Kidney epithelial cell (primary cell): ENCODE data around the gene RAI14. TPM values are rescaled to one million over a fixed set of nuclear protein-coding genes. Genes with fewer than 3 reads are reported as not detected.

Experiments used
- DNase-seq: peaks from one replicate; pipeline ENCODE4 v3.0.0-alpha.2; 2010; ENCODE audit warnings: low read depth
- H3K27me3 ChIP-seq: 2 replicates; pipeline ENCODE4 v1.6.0; 2011; ENCODE audit warnings: low read length; ENCODE audit not compliant: control insufficient read depth, insufficient read depth
- H3K36me3 ChIP-seq: 2 replicates; pipeline ENCODE4 v1.5.1; 2011; ENCODE audit warnings: low read length; ENCODE audit not compliant: control insufficient read depth, insufficient read depth
- H3K4me3 ChIP-seq: 2 replicates; pipeline ENCODE4 v1.5.1; 2011; ENCODE audit warnings: low read depth, mild to moderate bottlenecking, control low read depth, low read length
- total RNA-seq: library from RNA; depleted of rRNA; stranded (reverse); fragments of >200 nt; gene quantifications from 2 replicates; pipeline ENCODE4 v1.2.3, GENCODE V29; 2015
- TF ChIP-seq, protein P1 (sequence below): IDR thresholded peaks from 2 replicates; pipeline ENCODE4 v1.5.1; 2011; ENCODE audit warnings: mild to moderate bottlenecking, moderate library complexity, low read length, control low read depth, inconsistent platforms; ENCODE audit not compliant: insufficient read depth, poor library complexity, severe bottlenecking

The RAI14 gene
- total RNA-seq, 1 donor from 2014 or later = 116 TPM

DNA sequence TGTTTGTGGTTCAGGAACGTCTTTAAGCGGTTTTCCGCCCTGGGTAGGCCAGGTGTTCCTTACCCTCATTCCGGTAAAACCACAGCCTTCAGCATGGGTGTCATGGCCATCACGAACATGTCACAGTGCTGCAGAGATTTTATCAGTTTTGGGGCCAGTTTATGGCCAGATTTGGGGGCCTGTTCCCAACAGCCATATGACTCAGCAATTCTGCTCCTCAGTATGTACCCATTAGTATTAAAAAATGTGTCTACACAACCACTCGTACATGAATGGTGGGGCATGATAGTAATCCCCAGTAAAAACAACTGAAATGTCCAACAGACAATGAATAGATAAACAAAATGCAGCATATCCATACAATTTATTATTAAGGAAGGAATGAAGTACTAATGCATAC, 130.9 kb downstream of the RAI14 start:
- TF ChIP-seq, protein P1, sequence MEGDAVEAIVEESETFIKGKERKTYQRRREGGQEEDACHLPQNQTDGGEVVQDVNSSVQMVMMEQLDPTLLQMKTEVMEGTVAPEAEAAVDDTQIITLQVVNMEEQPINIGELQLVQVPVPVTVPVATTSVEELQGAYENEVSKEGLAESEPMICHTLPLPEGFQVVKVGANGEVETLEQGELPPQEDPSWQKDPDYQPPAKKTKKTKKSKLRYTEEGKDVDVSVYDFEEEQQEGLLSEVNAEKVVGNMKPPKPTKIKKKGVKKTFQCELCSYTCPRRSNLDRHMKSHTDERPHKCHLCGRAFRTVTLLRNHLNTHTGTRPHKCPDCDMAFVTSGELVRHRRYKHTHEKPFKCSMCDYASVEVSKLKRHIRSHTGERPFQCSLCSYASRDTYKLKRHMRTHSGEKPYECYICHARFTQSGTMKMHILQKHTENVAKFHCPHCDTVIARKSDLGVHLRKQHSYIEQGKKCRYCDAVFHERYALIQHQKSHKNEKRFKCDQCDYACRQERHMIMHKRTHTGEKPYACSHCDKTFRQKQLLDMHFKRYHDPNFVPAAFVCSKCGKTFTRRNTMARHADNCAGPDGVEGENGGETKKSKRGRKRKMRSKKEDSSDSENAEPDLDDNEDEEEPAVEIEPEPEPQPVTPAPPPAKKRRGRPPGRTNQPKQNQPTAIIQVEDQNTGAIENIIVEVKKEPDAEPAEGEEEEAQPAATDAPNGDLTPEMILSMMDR = no peak
- no peak for DNase-seq
- Histone ChIP-seq H3K36me3 (no peaks in the 10 kb centered on the region), H3K4me3 (no peak overlapping the region), H3K27me3 (no peaks in the 10 kb centered on the region)

DNA sequence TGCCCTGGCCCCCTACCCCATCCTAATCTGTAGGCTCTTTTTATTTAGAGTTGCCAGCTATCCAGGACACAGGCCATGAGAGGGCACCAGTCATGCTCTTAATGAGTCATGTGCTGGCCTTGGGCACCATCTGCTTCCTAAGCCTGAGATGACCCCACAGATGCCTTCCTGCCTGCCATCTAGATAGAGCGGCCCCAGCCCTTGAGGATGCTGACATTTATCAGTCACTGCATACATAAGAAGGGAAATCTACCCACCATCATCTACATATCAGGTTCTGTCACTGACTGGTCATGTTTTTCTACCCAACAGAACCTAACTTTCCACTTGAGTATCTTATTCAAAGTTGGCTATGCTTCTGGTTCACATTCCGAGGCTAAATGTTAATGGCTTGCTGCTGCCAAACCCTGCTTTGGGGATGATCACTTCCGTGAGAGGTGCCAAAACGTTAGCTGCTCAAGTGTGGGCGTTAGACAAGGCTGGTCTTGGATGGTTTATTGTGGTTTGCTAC, 132.9 kb downstream of the RAI14 start:
- TF ChIP-seq, protein P1 = no peak
- no peaks in the 10 kb centered on the region for H3K36me3 ChIP-seq
- H3K27me3 ChIP-seq = no peaks in the 10 kb centered on the region
- no peak overlapping the region for H3K4me3 ChIP-seq
- DNase-seq = no peak

DNA sequence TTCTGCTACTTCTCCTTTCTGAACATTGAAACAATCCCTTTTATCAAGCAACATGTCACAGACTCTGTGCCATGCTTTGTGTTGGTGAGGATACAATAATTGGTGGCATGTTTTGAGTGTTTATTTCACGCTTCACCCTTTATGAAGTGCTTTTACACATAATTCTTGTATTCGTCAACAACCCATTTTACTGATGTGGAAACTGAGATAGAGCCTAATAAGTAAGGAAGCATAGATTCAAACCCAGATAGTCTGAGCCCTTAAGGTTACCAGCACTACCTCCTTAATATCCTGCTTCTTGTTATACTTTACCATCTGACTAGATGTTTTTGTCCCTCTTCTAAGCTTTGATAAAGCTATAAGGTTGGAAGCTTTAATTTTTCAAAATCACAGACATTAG, 133.5 kb downstream of the RAI14 start:
- TF ChIP-seq, protein P1 = no peak
- Histone ChIP-seq H3K27me3 (no peaks in the 10 kb centered on the region), H3K4me3 (no peak overlapping the region), H3K36me3 (no peaks in the 10 kb centered on the region)
- DNase-seq = no peak

DNA sequence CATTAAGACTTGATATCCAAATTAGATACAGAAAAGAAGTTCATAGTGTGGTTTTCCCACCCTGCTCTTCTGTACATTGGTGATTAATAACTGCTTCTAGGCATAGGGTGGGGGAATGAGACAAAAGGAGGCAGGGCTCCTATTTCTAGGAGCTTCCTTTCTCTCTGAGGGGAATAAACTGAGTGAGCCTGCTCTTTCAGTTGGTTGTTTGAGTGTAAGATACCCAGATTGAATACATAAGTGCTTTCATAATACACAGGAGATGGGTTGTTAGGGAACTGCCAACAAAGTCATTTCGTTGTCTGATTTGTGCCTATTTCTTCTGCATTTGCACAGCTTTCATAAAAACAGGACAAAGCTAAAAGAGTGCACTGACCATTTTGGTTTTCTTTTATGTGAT, 133.9 kb downstream of the RAI14 start:
- TF ChIP-seq, protein P1 = no peak
- Histone ChIP-seq H3K27me3 (no peaks in the 10 kb centered on the region), H3K4me3 (no peak overlapping the region), H3K36me3 (no peaks in the 10 kb centered on the region)
- DNase-seq = no peak

DNA sequence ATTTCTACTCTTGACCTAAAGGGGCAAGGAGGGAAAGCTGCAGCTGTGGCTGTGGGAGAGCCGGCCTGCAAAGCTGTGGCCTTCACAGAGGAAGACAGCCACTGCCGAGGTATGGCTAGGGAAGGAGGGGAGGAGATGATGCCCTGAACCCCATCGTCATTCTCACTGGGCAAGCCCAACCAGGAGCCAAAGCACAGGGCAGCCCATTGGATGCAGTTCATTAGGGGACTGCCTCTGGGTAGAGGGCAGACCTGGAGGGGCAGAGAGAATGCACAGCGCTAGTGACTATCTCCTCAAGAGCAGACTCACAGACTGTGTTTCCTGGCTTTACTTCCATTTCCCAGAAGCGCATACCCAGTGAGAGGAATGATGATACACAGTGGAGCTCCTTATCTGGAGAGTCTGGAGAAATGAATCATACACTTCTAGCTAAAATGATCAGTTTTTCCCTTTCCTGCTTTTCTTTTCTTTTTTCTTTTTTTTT, 135.7 kb downstream of the RAI14 start:
- no peaks in the 10 kb centered on the region for H3K27me3 ChIP-seq
- TF ChIP-seq, protein P1 = no peak
- DNase-seq = no peak
- H3K4me3 ChIP-seq = no peak overlapping the region
- H3K36me3 ChIP-seq = no peaks in the 10 kb centered on the region
